ENCODE measurements around the gene GALK1.

DNA sequence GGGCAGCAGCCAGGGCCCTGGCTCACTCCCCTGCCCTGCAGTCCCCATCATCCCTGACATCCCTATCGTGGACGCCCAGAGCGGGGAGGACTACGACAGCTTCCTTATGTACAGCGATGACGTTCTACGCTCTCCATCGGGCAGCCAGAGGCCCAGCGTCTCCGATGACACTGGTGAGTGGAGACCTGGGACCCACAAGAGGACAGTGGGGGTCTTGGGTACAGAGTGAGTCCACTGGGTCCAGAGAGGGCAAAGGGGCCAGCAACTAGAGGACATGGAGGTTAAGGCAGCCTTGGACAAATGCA lies 12.6 kb downstream of the GALK1 start:
- TF ChIP-seq, protein P1, sequence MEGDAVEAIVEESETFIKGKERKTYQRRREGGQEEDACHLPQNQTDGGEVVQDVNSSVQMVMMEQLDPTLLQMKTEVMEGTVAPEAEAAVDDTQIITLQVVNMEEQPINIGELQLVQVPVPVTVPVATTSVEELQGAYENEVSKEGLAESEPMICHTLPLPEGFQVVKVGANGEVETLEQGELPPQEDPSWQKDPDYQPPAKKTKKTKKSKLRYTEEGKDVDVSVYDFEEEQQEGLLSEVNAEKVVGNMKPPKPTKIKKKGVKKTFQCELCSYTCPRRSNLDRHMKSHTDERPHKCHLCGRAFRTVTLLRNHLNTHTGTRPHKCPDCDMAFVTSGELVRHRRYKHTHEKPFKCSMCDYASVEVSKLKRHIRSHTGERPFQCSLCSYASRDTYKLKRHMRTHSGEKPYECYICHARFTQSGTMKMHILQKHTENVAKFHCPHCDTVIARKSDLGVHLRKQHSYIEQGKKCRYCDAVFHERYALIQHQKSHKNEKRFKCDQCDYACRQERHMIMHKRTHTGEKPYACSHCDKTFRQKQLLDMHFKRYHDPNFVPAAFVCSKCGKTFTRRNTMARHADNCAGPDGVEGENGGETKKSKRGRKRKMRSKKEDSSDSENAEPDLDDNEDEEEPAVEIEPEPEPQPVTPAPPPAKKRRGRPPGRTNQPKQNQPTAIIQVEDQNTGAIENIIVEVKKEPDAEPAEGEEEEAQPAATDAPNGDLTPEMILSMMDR (IDR thresholded peaks at IDR 0.05; ENCODE audit: insufficient read depth, low read length, poor library complexity, severe bottlenecking): no peak
- no peak for TF ChIP-seq EZH2phosphoT487 (conservative IDR thresholded peaks at IDR 0.05; ENCODE audit: low read length)

All from SU-DHL-6 (cell line).